ENCODE results near the gene CNTN4.

Gene CNTN4

GRCh38 chr3:2274526-2274925 is 175.9 kb downstream of the CNTN4 start:
- no peak for DNase-seq

- no peak for DNase-seq
Measured at GRCh38 chr3:2283818-2284217, 185.2 kb downstream of the CNTN4 start.

GRCh38 chr3:2300938-2301337 is 202.3 kb downstream of the CNTN4 start:
- DNase-seq, result no peak

GRCh38 chr3:2301361-2301760 is 202.7 kb downstream of the CNTN4 start:
- DNase-seq, result no peak

- no peak for DNase-seq
Measured at GRCh38 chr3:2303566-2303965, 204.9 kb downstream of the CNTN4 start.

- no peak for DNase-seq
Measured at GRCh38 chr3:2311022-2311421, 212.4 kb downstream of the CNTN4 start.

- no peak for DNase-seq
Measured at GRCh38 chr3:2317521-2317920, 218.9 kb downstream of the CNTN4 start.

GRCh38 chr3:2334921-2335320 is 236.3 kb downstream of the CNTN4 start:
- no peak for DNase-seq

GRCh38 chr3:2343031-2343682 is 244.5 kb downstream of the CNTN4 start:
- no peak for DNase-seq

GRCh38 chr3:2352134-2352762 is 253.6 kb downstream of the CNTN4 start:
- DNase-seq, result no peak

GRCh38 chr3:2354702-2355101 is 256.0 kb downstream of the CNTN4 start:
- DNase-seq, result no peak

- no peak for DNase-seq
Measured at GRCh38 chr3:2356298-2356950, 257.8 kb downstream of the CNTN4 start.

- no peak for DNase-seq
Measured at GRCh38 chr3:2360815-2361214, 262.1 kb downstream of the CNTN4 start.

GRCh38 chr3:2362122-2362521 is 263.5 kb downstream of the CNTN4 start:
- DNase-seq, result no peak

GRCh38 chr3:2363854-2364253 is 265.2 kb downstream of the CNTN4 start:
- DNase-seq, result no peak

GRCh38 chr3:2370317-2370716 is 271.7 kb downstream of the CNTN4 start:
- DNase-seq, result no peak

- no peak for DNase-seq
Measured at GRCh38 chr3:2372306-2372705, 273.6 kb downstream of the CNTN4 start.

GRCh38 chr3:2375376-2375775 is 276.7 kb downstream of the CNTN4 start:
- DNase-seq, result no peak

- no peak for DNase-seq
Measured at GRCh38 chr3:2377281-2377680, 278.6 kb downstream of the CNTN4 start.

GRCh38 chr3:2390926-2391532 is 292.4 kb downstream of the CNTN4 start:
- DNase-seq, result no peak

GRCh38 chr3:2391896-2392295 is 293.2 kb downstream of the CNTN4 start:
- DNase-seq, result no peak

GRCh38 chr3:2392981-2393380 is 294.3 kb downstream of the CNTN4 start:
- DNase-seq, result no peak

- no peak for DNase-seq
Measured at GRCh38 chr3:2415083-2415482, 316.4 kb downstream of the CNTN4 start.

GRCh38 chr3:2420919-2421318 is 322.3 kb downstream of the CNTN4 start:
- no peak for DNase-seq

Data from NCI-H446 (cell line).